ENCODE results near the gene CPNE5. TPM values are rescaled to one million over a fixed set of nuclear protein-coding genes. Genes with fewer than 3 reads are reported as not detected.

CPNE5 gene
- total RNA-seq, 1 donor from 2014 or later, result not detected

DNA sequence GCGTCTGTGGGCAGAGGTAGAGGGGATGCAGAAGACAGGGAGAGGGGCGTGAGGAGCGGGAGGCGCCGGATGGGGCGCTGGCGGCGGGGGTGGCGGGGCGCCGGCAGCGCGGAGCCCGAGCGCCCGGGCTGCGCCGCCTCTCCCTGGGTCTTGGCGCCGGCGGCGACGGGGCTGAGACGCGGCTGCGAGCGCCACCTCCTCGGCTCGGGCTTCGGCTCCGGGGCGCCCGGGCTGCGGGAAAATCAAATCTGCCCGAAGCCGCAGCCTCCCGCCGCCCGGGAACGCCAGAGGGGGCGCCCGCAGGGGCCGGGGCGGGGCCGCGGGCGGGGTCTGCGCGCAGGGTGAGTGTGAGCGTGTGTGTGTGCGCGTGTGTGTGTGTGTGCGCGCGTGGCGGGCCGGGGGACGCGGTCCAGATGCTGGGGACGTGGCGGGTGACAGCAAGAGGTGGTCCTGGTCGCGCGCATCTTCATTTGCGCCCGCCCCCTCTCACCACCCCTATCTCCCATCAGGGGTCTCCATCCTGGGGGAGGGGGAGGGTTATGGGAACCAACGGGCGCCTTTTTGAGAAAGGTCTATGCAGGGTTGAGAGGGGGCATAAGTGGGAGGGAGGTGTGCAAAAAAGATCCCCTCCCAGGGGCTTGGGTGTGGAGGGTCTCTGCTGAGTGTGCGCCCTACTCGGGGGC is 646 bp upstream of the CPNE5 start:
- Mint-ChIP-seq H3K36me3 (ENCODE audit: low read depth) (no peaks in the 10 kb centered on the region), H3K27me3 (ENCODE audit: low read depth) (peaks cover 15% of the 10 kb centered on the region), H3K4me1 (ENCODE audit: low read depth) (peaks cover 13% of the 10 kb centered on the region), H3K4me3 (ENCODE audit: unreplicated experiment) (peak overlapping the region; percentile 64), H3K9me3 (ENCODE audit: low read depth) (no peaks in the 10 kb centered on the region), H3K27ac (ENCODE audit: unreplicated experiment) (no peak overlapping the region)
- TF ChIP-seq, protein P1, sequence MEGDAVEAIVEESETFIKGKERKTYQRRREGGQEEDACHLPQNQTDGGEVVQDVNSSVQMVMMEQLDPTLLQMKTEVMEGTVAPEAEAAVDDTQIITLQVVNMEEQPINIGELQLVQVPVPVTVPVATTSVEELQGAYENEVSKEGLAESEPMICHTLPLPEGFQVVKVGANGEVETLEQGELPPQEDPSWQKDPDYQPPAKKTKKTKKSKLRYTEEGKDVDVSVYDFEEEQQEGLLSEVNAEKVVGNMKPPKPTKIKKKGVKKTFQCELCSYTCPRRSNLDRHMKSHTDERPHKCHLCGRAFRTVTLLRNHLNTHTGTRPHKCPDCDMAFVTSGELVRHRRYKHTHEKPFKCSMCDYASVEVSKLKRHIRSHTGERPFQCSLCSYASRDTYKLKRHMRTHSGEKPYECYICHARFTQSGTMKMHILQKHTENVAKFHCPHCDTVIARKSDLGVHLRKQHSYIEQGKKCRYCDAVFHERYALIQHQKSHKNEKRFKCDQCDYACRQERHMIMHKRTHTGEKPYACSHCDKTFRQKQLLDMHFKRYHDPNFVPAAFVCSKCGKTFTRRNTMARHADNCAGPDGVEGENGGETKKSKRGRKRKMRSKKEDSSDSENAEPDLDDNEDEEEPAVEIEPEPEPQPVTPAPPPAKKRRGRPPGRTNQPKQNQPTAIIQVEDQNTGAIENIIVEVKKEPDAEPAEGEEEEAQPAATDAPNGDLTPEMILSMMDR (IDR thresholded peaks at IDR 0.05), result peak; percentile 62
- no peak for DNase-seq (ENCODE audit: low spot score)

DNA sequence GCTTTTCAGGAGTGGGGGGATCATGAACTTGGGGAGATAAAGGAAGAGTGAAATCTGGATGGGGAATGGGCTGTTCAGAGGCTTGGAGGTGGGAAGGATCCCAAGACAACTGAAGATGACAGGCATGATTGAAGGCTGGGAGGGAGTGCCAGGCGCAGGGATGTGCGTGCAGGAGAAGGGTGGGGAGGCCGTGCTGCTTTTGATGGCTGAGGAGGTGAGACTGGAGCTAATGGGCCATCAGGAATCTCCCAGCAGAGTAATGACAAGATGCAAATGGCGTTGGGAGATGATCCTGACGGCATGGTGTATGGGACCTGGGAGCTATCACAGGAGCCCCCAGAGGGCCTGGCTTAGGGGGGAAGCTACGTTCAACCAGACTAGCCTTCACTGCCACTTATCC is 1.6 kb downstream of the CPNE5 start:
- Mint-ChIP-seq H3K4me3 (ENCODE audit: unreplicated experiment) (no peak overlapping the region), H3K4me1 (ENCODE audit: low read depth) (peaks cover 13% of the 10 kb centered on the region), H3K36me3 (ENCODE audit: low read depth) (no peaks in the 10 kb centered on the region), H3K9me3 (ENCODE audit: low read depth) (no peaks in the 10 kb centered on the region), H3K27ac (ENCODE audit: unreplicated experiment) (no peak overlapping the region), H3K27me3 (ENCODE audit: low read depth) (peaks cover 15% of the 10 kb centered on the region)
- DNase-seq (ENCODE audit: low spot score), result no peak
- TF ChIP-seq, protein P1 (IDR thresholded peaks at IDR 0.05), result no peak

DNA sequence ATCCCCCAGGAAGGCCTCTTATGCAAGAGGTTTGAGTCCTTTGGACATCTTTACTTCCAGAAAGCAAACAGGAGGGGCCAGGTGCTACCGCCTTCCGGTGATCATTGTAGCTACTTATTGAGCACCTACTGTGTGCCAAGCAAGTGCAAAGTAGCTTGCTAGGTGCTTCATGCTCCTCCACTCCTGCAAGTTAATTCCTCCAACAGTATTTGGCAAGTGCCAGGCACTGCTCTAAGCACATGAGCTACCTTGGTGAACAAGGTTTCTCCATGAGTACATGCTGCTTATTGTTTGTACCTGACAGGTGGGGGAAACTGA is 2.3 kb downstream of the CPNE5 start:
- Mint-ChIP-seq H3K9me3 (ENCODE audit: low read depth) (no peaks in the 10 kb centered on the region), H3K4me1 (ENCODE audit: low read depth) (peaks cover 13% of the 10 kb centered on the region), H3K36me3 (ENCODE audit: low read depth) (no peaks in the 10 kb centered on the region), H3K27me3 (ENCODE audit: low read depth) (peaks cover 15% of the 10 kb centered on the region), H3K27ac (ENCODE audit: unreplicated experiment) (no peak overlapping the region), H3K4me3 (ENCODE audit: unreplicated experiment) (no peak overlapping the region)
- DNase-seq (ENCODE audit: low spot score), result no peak
- TF ChIP-seq, protein P1 (IDR thresholded peaks at IDR 0.05), result no peak

DNA sequence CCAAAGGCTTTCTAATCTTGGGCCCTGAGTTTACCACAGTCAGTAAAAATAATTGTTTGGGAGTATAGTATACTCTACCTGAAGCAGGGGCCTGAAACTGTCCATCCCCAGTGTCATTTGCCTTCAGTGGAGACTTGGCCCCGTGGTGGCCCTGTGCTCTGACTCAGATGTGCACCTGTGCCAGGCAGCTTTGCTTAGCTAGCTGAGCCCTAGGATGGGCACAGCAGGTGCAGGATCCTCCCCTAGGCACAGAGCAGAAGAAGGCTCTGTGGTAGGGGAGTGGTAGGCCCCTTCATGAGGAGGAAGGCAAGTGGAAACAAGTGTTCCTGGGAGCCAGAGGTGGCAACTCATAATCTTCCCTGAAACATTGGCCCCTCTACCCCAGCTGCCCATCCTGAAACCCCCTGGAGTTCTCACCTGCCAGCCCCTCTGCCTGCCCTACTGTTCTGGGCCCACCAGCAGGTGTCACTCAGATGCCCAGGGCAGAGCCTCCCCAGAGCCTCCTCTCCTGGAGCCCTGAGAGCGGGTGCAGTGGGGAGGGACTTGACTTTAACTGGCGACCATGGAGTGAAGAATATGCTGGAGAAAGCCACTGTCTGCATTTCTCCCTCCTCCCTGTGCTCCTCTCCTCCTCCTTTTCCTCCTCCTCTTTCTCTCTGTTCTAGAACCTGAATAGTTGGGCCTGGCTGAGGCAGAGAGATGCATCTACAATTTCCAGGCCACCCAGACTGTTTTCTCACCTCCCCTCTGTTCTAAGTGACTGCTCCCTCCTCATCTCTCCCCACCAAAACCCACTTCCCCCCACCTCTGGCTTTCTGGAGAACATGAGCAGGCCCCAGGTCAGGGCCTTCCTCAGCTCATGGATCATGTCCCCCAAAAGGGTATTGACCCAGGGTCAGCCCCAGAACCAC is 2.9 kb downstream of the CPNE5 start:
- Mint-ChIP-seq H3K27ac (ENCODE audit: unreplicated experiment) (no peak overlapping the region), H3K9me3 (ENCODE audit: low read depth) (no peaks in the 10 kb centered on the region), H3K36me3 (ENCODE audit: low read depth) (no peaks in the 10 kb centered on the region), H3K27me3 (ENCODE audit: low read depth) (peaks cover 15% of the 10 kb centered on the region), H3K4me1 (ENCODE audit: low read depth) (peaks cover 13% of the 10 kb centered on the region), H3K4me3 (ENCODE audit: unreplicated experiment) (no peak overlapping the region)
- TF ChIP-seq, protein P1 (IDR thresholded peaks at IDR 0.05), result no peak
- no peak for DNase-seq (ENCODE audit: low spot score)

DNA sequence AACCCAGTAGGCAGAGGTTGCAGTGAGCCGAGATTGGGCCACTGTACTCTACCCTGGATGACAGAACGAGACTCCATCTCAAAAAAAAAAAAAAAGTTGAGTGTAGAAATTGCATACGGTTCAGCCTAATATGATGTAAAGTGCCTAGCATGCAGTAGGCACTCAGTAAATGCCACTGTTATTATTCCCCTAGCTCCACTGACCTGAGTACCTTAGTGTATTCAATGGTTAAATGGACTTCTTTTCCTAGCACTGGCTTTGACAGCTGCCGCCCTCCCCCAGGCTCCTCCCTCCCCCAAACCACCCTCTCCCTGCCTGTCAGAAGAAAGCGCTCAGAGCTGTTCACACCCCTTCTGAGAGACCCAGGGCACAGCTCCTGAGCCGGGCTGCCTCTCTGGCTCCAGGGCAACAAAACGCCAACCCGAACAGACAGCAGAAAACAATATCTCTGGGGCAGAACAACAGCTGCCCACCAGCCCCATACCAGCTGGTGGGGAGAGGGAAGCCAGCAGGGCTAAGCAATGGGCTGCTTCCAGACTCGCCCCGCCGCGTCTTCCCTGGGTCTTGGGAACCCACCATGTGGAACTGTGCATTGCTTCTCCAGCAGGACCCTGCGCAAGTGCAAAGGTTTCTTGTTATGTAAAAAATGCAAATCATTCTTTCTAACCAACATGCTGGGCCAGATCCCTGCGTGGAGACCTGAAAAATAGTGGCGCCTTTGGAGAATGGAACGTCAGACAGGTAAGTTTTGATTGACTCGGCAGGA is 4.5 kb downstream of the CPNE5 start:
- TF ChIP-seq, protein P1 (IDR thresholded peaks at IDR 0.05), result no peak
- Mint-ChIP-seq H3K9me3 (ENCODE audit: low read depth) (no peaks in the 10 kb centered on the region), H3K4me1 (ENCODE audit: low read depth) (peaks cover 14% of the 10 kb centered on the region), H3K4me3 (ENCODE audit: unreplicated experiment) (no peak overlapping the region), H3K27me3 (ENCODE audit: low read depth) (peaks cover 13% of the 10 kb centered on the region), H3K36me3 (ENCODE audit: low read depth) (no peaks in the 10 kb centered on the region), H3K27ac (ENCODE audit: unreplicated experiment) (no peak overlapping the region)
- no peak for DNase-seq (ENCODE audit: low spot score)
